ENCODE data around the gene PMPCA.

Gene PMPCA

DNA sequence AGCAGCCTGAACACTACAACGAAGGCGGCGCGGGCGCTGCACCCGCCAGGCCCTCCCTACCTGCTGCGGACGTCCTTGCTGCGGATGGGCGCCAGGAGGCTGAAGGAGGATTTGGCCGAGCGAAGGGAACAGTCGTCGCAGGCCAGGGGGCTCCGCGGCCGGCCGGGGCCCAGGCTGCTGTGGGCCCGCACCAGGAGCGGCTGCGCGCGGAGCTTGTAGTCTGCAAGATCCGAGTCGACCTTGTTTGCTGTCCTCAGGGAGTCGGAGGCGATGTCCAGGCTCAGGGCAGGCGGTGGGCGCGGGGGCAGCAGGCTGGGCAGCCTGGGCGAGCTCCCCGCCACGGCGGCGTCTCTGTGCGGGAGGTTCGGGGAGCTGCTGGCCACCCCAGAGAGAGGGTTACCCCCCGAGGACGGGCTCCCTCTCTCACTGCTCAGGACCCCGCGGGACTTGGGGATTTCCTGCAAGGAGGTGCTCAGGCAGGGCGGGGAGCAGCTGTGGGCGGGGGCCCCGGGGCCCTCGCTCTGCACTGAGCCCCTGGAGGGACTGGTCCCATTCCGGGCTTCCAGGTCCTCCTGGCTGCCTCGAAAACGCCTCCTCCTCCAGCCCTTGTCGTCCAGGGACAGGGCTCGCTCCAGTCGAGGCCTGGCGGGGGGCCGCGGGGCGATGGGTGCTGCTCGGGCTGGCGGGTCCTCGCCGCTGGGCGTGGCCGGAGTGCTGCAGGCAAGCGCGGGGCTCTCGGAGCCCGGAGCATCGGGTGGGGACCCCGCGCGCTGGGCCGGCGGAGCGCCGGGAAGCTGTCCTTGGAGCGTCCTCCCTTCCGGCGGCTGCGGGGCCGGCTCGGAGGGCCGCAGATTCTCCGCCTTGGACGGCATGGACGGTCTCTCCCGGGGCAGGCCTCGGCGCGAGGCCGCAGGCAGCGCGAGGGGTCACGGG, 28.4 kb downstream of the PMPCA start:
- DNase-seq: peak; percentile 64

DNA sequence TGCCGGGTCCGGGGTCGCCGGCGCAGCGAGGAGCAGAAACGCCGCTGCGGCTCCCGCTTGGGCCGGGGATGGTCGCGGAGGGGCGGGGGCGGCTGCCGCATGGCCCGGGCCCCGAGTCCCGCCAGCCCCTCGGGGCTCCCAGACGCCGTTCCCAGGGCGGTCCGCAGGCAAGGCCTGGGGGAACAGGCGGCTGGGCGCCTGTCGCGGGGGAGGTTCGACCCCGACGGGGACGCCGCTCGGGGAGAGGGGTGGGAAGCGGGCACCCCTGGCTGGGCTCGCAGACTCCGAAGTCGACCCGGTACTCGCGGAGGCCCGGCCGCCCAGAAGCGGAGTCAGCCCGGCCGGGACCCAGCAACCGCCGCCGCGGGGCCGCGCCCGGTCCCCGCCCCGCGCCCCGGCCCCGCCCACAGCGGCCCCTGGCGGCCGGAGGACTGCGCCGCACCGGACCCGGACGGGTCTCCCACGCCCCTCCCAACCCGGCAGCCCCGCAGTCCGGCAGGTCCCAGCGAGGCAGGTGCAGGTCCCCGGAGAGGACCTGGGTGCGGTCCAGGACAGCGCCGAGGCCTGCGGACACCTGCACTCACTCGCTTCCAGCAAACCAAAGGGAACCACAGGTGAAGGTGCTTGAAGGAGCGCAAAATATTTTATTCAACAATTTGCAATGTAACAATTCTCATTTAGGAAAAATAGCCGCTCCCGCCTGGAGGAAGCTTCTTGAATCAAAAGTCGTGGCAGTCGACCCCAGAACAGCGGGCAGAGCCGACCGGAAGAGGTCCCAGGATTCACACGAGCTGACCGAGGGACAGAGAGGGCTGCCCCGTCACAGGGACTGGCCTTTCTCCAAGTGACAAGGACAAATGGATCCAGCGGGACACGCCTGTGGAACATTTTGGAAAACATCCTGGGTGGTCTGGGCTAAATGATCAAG, 29.3 kb downstream of the PMPCA start, which contains the start of gene INPP5E:
INPP5E (minus strand) TSS at position 365 of the 928 bp plus-strand sequence. CDS start 426 bp downstream, outside the sequence.
- DNase-seq: peak; percentile 82

DNA sequence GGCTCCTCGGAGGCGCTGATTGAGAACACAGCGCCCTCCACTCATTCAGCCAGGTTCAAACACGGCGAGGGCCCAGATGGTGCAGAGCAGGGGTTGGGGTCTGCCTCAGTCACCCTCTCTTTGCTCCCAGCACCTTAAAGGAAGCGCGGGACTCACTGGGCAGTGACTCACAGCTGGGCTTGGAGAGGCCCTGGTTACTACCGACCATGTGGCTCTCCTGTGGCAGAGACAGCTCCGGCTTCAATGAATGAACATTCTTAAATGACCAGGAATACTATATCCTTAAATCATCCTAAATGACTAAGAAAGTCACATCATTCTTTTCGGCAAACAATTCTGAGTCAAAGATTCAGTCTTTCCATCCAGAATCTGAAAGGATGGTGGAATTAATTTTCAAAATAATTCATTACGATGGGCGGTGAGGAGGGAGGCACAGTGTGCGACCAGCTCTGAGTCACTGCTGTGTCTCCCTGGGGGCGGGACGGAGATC, 30.8 kb downstream of the PMPCA start:
- DNase-seq: no peak

GRCh38 chr9:136441681-136442245, 31.3 kb downstream of the PMPCA start:
- no peak for DNase-seq

DNA sequence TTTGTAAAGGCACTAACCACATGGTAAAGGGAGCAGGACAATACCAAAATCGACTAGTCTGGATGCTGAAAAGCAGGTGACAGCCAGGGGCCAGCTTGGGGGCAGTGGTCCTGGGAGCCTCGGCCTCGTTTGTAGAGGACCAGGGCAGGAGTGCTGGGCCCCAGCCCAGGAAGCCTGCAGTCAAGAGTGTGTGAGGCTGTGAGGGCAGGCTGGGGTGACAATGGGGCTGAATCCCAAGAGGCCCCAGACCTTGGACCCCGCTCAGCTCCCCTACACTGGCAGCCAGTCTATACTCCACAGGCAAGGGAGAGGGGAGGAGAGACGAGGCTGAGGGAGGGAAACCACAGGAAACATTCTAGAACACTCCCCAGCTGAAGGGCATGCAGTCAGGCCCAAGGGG, 31.8 kb downstream of the PMPCA start:
- DNase-seq: no peak

- no peak for DNase-seq
These were observed 32.6 kb downstream of the PMPCA start for GRCh38 chr9:136443087-136443486.

- DNase-seq: no peak
These were observed 33.2 kb downstream of the PMPCA start for GRCh38 chr9:136443687-136444086.

- DNase-seq: no peak
These were observed 33.6 kb downstream of the PMPCA start for GRCh38 chr9:136444102-136444501.

- no peak for DNase-seq
These were observed 35.3 kb downstream of the PMPCA start for GRCh38 chr9:136445799-136446198.

- DNase-seq: no peak
These were observed 36.8 kb downstream of the PMPCA start for GRCh38 chr9:136447173-136447778.

DNA sequence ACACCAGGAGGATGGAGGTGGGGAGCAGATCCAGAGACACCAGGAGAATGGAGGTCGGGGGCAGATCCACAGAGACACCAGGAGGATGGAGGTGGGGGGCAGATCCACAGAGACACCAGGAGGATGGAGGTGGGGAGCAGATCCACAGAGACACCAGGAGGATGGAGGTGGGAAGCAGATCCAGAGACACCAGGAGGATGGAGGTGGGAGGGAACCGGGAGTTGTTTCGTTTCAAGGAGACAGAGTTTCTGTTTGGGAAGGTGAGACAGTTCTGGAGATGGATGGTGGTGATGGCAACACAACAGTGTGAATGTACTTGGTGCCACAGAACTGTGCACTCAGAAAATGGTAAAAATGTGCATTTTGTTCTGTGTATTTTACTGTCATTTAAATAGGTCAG, 38.2 kb downstream of the PMPCA start:
- no peak for DNase-seq

GRCh38 chr9:136451221-136451877, 40.9 kb downstream of the PMPCA start:
- DNase-seq: no peak

DNA sequence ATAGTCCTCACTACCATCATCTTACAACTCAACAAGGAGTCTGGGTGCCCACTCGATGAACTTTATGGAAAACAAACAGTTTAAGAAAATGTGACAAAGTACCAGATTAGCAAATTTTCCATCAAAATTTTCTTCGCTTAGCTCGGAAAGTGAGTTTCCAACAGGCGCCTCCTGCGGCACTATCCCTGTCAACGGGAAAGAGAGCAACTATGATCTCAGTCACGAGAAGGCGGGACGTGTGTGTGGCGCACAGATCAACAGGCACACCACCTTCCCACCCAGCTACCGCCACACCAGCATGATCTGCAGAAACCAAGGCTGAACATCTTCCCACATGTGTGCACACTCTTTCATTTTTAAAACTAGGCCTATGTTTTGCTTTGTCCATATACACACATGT, 42.9 kb downstream of the PMPCA start:
- DNase-seq: no peak

DNA sequence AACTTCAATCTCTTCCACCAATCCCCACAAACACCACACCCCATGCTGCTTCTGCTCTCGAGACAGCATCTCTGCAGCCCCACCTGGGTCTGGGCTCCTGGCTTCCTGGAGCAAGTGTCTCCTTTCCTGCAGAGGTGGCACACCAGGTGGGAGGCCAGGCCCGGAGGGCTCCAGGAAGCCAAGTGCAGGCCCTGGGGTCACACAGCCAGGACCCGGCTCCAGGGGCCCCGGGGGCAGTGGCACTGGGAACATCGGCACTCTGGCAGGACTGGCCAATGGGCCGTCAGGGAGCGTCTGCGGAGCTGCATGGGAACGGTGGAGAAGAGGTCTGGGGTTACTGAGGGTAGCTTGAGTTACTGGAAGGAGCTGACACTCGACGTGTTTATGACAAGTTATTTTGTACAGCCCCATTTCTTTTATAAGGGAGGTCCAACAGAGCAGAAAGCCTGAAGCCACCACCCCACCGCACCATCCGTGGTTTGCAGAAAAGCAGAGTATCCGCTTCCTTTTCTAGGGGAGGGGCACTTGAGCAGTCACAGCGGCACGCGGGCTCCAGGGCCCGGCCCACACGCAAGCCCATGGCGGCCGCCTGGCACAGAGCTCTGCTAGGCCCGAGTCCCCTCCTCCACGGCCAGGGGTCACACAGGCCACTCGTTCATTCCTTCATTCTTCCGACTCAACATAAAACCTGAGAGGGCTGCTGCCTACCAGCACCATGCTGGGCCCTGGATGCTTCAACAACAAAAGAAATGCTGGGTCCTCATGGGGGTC, 43.8 kb downstream of the PMPCA start:
- no peak for DNase-seq

- no peak for DNase-seq
These were observed 44.9 kb downstream of the PMPCA start for GRCh38 chr9:136455043-136456002.

DNA sequence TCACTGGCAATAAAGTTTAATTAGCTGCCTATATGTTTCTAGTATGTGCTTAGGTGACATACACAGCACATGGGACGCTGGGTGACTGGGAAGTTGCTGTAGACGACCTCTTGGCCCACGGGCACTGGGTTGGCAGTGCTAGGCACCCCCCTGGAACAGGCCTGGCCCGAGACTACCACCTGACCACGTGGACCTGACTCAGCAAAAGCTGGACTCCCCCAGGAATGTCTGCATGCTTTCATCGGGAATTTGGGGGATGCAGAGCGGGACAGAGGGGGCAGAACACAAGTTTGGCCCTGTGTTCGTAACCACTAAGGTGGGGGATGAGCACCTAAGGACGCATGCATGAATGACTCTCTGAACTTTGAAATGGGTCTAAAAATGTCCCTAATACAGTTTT, 45.8 kb downstream of the PMPCA start:
- no peak for DNase-seq

GRCh38 chr9:136457326-136457725, 46.9 kb downstream of the PMPCA start:
- no peak for DNase-seq

GRCh38 chr9:136459425-136459824, 49.0 kb downstream of the PMPCA start:
- no peak for DNase-seq

DNA sequence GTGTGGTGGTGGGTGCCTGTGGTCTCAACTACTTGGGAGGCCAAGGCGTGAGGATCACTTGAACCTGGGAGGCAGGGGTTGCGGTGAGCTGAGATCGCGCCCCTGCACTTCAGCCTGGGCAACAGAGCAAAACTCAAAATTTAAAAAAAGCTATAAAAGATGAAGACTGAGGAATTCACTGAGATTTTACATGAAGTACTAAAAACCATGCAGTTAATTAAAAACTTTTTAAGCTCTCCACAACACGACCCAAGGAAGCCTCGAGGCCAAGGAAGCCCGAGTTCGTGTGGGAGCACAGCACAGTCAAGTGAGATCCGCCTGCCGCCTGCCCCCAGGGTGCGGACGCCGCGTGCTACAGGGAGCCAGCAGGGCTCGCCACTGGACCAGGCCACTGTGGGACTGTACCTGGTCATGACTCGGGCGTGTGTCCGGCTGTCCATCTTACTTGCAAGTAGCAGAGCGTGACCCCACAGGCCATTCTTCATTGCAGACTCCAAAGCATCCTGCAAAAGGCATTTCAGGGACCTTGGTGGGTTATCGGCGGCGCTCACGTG, 50.4 kb downstream of the PMPCA start:
- DNase-seq: no peak

DNA sequence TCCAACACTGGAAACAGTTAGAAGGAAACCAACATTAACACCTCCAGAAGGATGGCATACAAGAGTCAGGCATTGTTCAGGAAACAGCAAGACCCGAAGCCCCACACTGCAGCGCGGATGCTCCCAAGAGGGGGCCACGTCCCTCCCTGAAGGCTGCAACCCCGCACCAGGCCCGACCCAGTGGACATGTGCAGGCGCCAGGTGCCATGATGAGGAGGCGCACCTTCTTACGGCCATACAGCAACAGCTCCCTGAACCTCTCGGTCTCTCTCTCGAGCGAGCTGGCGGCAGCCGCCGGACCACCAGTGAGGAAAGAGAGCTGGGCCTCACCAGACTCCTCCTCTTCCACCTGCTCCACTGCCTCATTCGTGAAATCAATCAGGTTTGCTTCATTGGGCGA, 52.2 kb downstream of the PMPCA start:
- no peak for DNase-seq

All from stimulated activated CD4-positive, alpha-beta T cell treated with anti-CD3 and anti-CD28 coated beads, Interleukin-4, amount 100 ng/mL, for 24 hours (primary cell).